HG03457 (cell line): Measurements from ENCODE around the gene NECTIN1.

ENCODE experiments used
- ATAC-seq: cut with Tn5 transposase; IDR thresholded peaks from one replicate; pipeline ENCODE4 v1.9.1; 2021; ENCODE audit warnings: moderate number of reproducible peaks; ENCODE audit not compliant: unreplicated experiment

The NECTIN1 gene

GRCh38 chr11:119755356-119756071, 26.5 kb upstream of the NECTIN1 start:
- ATAC-seq: no peak

GRCh38 chr11:119754656-119755355, 25.8 kb upstream of the NECTIN1 start:
- no peak for ATAC-seq

GRCh38 chr11:119754199-119754598, 25.2 kb upstream of the NECTIN1 start:
- ATAC-seq: no peak

DNA sequence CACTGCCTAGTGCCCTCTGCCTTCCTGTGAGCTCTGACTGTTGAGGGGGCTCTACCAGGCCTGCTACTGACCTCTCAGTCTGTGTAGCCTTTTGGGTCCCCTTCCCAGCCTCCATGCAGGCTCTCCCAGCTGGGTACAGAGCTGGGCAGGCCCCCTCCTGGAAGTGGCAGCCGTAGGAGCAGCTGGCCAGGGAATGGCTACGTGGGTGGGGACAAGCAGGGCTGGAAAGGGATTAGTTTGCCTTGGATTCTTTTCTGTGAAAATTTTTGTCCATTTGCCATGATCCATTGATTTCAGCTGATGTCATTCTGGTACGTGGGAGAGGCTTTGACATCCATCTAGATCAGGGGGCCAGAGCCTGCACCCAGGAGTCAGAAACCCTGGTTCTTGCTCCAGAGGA, 23.9 kb upstream of the NECTIN1 start:
- ATAC-seq: no peak

DNA sequence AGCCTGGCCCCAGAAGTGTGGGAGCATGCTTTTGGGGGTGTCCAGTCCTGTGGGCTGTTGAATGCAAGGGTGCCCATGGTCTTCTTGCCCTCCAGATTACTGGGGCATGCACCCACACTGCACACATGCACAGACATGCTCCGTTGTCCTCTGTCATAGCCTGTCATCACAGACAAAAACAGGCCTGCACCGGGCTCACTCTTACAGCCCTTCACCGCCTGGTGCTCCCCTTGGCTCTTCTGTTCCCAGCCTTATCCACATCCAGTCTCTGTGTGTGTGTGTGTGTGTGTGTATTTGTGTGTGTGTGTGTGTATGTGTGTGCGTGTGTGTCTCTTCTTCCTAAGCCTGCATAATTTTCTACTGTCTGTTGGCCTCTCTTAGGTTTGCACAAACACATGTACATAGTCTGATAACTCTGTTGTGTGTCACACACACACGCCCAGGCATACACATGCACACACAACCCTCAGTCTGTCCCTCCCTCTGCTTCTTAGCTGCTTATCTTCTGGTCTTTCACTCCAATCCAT, 23.4 kb upstream of the NECTIN1 start:
- ATAC-seq: no peak

DNA sequence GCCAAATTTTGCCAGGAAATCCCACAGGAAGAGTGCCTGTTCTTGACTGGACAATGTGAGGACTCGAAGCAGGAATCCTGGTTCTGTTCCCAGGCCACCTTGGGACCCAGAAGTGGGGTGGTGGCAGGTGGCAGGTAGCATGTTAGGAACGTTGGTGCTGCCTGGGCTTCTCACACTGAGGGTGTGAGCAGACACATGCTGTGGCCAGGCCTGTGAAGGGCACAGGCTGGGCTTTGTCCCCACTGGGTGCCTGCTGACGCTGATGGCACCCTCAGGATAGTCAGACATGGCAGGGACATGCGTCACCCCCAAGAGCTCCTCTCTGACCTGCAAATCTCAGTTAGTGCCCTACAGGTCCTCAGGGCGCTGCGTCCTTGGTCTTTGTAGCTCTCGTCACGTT, 21.1 kb upstream of the NECTIN1 start:
- ATAC-seq: no peak

- no peak for ATAC-seq
Observed at GRCh38 chr11:119749006-119749565, 20.1 kb upstream of the NECTIN1 start.

DNA sequence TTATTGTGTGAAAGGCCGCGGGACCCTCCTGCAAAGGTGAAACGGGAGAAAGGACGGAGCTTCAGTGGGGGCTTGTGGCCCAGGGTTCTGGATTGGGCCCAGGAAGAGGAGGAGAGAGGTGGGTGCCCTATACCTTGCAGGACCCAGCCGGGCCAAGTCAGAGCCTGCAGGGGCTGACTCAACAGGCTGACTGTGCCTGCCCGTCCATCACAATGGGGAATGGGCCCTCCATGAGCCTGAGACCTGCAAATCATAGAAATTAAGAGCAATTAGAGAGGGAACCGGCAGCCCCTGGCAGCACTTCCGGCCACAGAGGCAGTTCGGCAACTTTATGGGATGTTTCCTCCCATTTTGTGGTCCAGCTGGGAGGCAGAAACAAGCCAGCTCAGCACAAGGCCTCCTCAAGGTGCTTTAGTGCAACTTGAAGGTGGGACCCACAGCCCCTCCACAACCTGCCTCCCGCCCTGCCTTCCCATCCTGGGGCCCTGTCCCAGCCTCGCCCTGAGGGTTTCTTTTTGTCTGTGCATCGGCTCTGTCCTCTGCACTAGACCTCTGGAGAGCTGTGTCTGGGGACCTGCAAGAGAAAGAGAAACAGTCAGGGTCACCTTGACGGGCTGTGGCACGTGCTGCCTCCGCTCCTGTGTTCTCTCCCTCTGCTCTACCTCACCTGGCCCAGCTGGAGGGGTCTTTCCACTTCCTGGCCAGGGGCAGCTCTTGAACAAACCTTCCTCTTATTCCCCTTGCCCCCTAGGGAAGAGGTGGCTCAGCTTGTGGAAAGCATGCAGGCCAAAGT, 19.1 kb upstream of the NECTIN1 start:
- ATAC-seq: no peak

DNA sequence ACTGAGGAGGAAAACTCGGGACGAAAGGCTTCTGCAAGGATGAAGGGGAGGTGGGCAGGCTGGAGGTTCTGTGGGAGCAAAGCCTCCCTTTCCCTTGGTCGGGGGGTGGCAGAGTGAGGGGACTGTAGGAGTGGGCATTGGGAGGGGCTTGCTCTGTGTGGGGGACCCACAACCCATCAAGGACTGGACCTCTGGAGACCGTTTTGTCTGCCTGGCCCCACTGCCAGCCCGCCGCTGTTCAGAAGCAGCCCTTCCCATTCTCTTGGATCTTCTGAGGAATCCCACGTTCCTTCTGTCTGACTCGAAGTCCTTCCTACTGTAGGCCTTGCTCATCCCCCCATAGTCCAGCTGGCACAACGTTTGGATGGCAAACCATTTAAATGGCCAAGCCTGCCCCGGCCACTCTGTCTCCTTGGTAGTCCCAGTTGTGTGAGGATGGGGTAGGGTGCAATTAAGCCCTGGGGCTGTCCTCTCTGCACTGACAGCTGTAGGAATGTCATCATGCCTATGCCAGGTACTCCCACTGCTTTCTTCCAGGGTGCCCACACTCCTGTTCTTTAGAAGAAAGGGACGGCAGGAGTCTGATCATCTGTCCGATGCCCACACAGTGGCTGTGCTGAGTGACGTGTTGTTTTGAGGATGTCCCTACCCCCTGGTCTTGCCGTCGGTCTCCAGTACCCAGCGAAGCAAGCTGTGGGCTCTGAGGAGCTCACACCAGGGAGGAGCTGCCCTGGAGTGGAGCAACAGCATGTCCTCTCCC, 17.0 kb upstream of the NECTIN1 start:
- ATAC-seq: no peak

- no peak for ATAC-seq
Observed at GRCh38 chr11:119745112-119745511, 16.1 kb upstream of the NECTIN1 start.

DNA sequence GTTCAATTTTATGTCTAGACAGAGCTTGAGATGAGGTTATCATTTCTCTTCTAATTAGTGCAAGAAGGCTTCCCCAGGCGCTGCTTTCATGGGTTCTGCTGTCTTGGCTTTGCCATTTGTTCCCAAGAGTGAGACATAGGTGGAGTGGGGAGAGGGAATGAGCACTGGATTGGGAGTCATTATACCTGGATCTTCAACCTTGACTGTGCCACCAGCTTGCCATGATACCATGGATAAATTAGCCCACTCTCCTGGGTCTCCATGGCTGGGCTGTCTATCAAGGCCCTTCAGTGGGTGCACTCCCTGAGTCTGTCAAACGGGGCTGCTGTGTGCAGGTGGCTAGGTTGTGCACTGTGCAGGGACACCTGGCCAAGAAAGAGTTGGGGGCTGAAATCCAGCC, 15.6 kb upstream of the NECTIN1 start:
- ATAC-seq: no peak

DNA sequence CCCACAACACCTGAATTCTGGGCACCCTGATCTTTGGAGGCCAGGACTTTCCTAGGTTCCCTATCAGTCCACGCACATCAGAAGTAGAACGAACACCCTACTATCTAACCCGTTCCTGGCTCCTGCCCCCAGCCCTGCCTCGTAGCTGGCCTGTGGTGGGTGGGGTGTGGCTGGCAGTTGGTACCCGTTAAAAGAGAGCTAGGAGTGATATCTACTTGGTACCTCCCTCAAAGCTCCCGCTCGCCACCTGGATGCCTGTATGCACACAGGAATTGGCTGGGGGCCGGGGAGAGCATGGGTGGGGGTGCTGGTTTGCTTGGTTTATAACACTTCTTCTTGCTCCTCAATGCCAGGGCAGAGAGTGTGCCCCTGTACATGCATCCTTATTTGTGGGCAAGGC, 14.0 kb upstream of the NECTIN1 start:
- ATAC-seq: no peak

DNA sequence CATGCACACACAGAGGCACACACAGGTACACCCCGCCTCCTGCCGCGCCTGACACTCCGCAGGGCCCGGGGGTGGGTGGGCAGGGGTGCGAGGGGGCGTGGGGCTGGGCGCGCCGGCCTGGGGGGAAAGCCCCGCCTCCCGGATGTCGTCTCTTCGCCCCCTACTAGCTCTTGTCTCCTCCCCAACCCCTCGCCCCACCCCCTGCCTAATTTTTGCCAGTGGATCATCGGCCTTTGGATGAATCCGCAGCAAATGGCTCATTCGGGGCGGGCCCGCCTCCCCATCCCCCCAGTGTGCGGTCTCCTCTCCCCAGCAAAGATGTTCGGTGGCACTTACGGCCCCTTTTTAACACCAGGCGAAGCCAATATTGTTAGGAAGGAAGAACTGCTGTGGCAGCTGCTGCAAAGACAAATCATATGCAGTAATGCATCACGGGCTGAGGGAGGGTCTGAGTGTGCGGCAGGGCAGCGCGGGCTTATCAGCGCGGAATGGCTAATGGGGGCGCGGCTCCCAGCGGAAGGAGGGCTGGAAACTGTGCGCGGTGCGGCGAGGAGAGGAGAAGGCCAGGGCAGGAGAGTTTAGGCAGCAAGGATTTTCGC, 13.4 kb upstream of the NECTIN1 start:
- no peak for ATAC-seq

DNA sequence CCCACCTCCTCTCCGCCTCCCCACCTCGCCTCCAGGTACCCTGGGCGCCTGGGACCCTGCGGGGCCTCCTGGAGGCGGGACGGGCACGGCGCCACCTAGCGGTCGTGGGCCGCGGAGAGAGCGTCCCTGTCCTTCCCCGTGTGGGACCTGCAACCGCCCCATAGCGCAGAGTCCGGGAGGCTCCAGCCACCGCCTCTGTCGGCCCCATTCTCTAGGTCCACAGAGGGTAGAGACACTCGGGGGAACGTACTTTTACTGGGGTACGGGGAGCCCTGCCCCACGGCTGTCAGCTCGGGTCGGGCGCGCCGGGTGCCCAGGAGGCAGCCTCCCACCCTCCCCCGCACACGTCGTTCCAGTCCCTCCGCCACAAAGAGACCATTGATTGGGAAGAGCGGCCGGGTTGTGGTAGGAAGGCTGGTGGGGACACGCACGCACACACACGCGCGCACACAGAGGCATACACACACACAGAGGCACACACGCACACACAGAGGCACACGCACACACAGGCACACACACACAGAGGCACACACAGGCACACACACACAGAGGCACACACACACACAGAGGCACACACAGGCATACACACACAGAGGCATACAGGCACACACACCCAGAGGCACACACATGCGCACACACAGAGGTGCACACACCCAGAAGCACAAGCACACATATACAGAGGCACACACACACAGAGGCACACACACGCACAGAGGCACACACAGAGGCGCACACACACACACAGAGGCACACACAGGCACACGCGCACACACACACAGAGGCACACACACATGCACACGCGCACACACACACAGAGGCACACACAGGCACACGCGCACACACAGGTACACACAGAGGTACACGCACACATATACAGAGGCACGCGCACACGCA, 12.6 kb upstream of the NECTIN1 start:
- no peak for ATAC-seq

GRCh38 chr11:119739975-119740374, 11.0 kb upstream of the NECTIN1 start:
- ATAC-seq: no peak

DNA sequence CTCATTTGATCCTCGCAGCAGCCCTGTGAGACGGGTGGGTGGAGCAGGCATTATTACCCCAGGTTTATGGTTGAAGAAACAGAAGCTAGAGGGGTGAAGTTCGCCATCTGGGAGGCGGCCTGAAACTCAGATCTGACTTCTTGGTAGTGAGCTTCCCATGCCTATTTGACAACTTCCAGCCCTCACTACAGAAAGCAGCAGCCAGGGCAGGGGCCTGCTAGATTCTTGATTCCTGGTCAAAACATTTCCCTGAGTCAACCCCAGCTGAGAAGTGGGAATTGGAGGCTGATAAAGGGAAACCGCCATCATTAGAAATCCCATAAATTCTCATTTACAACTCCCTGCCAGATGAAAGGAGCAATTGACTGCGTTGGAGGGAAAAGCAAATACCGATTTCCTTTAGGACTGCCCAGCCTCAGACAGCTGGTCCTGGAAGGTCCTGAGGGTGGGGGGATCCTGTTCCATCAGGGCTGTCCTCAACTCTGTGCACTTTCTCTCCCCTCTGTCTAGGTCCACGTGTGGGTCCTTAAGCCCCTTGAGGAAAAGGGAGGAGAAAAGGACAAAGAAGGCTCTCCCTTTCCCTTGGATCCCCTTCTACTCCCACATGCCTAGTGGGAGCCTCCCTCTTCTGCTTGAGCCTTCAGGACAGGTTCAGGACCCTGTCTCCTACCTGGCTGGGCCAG, 10.2 kb upstream of the NECTIN1 start:
- ATAC-seq: no peak

DNA sequence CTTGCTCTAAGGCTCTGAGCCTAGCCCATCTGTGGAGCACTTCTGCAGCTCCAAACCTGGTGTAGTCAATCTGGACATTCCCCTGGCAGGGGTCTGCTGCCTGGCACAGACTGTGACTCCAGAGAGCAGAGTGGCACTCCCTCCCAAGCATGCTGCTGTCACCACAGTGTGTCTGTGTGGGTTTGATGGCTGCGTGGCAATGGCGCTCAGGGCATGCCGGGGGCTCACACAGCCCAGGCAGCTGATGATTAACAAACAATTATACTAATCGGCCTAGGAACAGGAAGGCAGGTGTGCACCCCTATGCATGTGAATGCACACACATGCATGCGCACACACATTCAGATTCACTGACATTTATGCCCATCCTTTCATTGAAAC, 9.0 kb upstream of the NECTIN1 start:
- no peak for ATAC-seq

DNA sequence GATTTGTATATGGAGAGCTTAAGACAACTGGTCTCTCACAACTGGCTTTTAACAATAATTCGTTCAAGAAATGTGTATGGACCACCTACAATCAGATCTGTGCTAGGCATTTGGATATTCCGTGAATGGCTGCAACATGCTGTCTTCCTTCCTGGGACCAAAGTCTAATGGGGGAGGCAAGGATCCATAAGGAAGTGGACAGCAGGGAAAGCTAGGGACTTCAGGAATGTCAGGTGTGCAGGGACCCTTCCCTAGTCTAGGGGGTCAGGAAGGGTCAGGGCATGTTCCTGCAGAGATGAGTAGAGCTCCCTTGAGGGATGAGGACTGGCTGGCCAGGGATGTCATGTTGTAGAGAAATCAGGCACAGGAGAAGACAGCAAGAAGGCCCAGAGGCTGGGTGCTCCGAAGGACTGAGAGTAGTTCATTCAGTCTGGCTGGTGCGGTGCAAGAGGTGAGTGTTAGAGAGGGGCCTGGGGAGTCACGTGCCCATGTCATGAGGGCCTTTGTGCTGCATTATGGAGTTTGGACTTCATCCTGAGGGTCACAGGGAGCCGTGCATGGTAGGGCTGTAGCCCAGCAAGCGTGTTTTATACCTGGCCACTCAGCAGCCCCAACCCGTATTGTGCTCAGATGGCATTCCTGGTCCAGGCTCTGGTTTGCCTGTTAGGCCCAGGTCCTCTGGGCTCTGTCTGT, 8.5 kb upstream of the NECTIN1 start:
- no peak for ATAC-seq
